HuH-7.5 (cell line): ENCODE data around the gene LCN12.
A peak's percentile ranks its signal among the peaks of the same experiment; 100 is the strongest.

ENCODE experiments used
- DNase-seq: peaks from one replicate; pipeline ENCODE4 v3.0.0; 2011; ENCODE audit warnings: low spot score

The LCN12 gene

DNA sequence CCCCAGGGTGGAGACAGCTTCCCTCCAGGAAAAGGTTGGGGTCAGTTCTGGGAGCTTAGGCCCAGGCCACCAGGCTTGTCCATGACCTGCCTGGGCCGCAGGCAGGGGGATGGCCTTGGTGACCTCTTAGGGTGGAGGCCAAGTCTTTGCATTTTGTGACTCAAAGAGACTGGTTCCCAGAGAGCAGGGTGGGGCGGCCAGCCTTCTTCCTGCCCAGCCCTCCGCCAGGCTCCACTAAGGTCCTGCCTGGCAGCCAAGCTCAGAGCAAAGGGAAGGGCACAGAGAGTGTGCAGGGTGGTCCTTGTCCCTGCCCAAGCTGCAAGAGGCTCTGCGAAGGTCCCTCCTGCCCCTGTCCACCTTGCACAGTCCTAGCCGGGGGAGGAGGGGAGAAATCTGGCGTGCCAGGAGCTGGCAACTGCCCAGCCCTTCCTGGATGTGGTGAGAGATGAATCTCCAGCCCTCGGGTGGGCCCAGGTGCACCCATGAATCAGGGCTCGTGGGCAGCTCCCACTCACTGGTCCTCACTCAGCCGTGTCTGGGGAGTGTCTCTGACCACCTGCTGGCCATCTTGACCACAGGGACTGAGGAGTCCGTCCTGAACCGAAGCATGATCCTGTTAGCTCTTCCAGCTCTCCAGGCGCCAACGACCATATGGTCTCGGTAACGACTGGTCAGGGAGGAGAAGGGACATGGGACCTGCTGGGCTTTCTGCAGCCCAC, 22.9 kb downstream of the LCN12 start:
- no peak for DNase-seq

DNA sequence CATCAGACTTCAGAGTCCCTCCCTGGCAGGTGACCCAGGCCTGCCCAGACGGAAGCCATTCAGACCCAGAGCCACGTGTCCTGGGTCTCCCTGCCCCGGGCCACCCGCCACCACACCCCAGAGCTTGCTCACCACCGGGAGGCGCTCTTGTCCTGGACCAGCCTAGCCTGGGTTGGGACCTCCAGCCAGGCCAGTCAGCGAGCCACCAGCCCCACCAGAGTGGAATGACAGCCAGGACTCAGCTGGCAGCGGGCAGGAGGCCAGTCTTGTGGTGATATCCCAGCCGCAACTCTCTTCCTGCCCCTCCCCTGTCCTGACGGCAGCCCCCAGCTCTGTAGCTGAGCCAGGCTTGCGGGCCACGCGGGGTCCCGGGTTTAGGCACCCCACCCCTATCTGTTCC, 23.6 kb downstream of the LCN12 start:
- DNase-seq: no peak

DNA sequence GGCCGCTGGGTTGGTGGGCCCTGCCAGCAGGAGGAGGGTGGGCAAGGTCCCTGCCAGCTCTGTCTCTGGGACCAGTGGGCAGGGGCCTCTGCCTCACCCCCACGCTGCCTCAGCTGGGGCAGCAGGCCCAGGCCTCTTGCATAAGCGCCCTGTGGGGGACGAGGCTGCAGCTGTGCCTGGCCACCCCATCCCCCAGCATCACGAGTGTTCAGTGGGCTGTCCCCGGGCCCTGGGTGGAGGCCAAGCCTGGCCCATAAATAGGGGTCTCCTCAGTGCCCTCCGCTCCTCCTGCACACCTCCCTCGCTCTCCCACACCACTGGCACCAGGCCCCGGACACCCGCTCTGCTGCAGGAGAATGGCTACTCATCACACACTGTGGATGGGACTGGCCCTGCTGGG, 25.1 kb downstream of the LCN12 start, which contains the start of gene PTGDS:
PTGDS (plus strand) TSS at position 282 of the 400 bp plus-strand sequence; CDS start at position 357, 75 bp downstream.
- no peak for DNase-seq

- DNase-seq: no peak
Measured at GRCh38 chr9:136977649-136978072, 25.6 kb downstream of the LCN12 start.

- DNase-seq: peak; percentile 86
Measured at GRCh38 chr9:136978073-136978864, 26.2 kb downstream of the LCN12 start.

DNA sequence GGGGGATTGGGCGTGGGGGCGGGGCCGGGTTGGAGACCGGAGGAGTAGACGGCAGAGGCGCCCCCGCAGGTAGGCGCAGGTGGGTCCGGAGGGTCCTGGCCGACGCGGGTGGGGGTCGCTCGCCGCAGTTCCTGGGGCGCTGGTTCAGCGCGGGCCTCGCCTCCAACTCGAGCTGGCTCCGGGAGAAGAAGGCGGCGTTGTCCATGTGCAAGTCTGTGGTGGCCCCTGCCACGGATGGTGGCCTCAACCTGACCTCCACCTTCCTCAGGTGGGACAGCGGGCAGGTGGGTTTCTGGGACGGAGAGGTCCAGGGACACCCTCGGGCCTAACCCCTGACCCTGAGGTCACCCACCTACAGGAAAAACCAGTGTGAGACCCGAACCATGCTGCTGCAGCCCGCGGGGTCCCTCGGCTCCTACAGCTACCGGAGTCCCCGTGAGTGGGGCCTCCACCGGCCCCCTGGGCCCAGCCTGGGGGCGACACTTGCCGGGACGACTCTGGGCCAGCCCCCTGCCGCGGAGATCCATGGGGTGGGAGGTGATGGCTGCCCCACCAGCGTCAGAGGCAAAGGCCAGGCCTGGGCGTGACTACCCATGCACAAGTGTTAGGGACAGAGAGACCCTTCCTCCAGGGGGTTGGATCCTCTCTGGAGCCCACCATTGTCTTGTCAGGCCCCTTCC, 26.9 kb downstream of the LCN12 start:
- no peak for DNase-seq

DNA sequence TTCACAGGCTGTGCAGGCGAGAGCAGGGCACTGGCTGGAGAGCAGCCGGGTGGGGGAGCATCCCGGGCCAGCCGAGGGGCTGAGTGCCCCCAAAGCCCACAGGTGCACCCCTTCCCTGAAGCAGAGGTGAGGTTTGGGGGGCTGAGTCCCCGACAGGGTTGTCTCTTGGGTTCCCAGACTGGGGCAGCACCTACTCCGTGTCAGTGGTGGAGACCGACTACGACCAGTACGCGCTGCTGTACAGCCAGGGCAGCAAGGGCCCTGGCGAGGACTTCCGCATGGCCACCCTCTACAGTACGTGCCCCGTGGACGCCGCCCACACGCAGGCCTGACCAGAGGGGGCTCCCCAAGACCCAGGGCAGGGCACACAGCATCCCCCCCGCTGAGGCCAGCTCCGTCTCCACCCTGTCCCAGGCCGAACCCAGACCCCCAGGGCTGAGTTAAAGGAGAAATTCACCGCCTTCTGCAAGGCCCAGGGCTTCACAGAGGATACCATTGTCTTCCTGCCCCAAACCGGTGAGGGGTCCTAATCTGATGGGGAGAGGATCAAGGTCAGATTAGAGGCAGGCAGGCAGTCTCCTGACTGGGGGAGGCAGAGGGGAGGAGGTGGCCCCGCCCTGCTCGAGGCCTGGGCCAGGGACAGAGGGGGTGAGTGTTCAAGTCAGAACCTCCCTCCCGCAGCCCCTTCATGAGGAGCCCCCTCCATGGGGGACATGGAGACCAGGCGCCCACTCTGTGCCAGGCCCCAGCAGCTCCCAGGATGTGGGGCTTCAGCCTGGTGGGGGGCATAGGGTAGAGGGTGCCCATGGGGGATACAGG, 27.9 kb downstream of the LCN12 start:
- no peak for DNase-seq

DNA sequence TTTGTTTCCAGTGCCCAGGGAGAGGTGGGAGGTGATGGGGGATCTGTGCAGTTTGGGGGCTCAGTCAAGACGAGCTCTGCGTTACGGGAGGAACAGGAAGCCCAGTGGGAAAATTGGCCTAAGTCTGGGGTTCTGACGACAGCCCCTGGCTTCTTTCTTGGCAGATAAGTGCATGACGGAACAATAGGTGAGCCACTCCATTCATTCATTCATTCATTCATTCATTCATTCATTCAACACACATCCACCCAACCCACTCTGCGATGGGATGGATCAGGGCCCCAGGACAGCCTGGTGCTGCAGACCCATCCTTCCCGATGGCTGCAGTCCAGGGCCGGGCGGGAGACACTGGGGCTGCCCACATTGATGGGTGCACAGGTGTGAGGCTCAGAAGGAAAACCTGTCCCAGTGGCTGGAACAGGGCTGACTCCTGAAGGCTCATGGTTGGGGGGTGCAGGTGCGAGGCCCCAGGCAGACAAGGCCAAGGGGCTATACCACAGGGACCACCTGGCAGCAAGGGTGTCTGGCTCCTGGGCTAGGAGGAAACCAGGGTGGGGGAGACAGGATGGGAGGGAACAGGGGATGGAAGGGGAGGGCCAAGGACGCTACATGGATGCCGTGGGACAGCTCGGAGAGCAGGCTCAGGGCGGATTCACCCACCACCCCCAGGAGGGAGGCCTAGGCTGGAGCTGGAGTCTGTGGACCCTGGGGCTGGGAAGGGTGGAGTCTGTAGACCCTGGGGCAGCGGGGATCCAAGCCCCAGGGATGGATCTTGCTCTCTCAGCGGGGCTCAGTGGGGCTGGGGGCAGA, 28.8 kb downstream of the LCN12 start:
- DNase-seq: no peak

DNA sequence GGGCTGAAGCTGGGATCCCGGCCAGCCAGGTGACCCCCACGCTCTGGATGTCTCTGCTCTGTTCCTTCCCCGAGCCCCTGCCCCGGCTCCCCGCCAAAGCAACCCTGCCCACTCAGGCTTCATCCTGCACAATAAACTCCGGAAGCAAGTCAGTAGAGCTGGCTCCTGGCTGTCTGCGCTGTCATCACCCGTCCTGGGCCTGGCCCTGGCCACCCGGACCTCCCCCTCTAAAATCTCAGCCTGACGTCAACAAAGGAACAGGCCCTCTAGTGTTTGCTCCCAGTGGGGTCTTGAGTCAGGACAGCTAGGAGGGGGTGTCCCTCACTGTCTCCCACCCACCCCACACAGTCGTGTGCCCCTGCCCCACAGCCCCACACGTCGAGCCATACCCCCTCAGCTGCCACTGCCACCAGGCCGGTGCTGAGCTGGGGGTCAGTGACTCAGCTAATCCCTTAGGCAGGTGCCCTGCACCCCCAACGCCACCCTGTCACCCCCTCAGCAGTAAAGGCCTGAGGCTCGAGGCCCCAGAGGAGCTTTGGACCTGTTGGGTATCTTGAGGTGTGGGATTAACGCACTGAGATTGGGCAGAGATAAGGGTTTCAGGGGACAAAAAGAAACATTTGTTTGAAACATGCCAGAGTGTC, 29.6 kb downstream of the LCN12 start:
- no peak for DNase-seq

GRCh38 chr9:136982232-136983051, 30.4 kb downstream of the LCN12 start, which contains the start of gene LCNL1:
Gene LCNL1, plus strand, starts transcription at chr9:136982993. Its CDS starts 594 bp downstream, at chr9:136983587.
- DNase-seq: no peak

DNA sequence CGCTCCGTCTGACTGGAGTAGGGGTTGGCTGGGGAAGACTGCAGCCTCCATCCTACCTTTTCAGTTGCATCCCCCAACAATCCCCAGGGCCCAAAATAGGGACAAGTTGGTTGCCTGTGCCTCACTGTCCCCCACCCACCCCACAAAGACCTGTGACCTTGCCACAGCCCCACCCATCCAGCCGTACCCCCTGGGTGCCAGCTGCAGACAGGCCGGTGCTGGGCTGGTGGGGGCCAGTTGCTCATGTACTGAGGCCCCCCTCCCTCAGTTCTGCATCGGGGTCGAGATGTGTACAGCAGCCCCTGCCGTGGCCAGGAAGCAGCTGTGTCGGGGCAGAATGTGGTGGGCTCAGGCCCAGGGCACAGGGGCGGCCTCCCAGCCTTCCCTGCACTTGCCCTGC, 31.1 kb downstream of the LCN12 start:
- no peak for DNase-seq

DNA sequence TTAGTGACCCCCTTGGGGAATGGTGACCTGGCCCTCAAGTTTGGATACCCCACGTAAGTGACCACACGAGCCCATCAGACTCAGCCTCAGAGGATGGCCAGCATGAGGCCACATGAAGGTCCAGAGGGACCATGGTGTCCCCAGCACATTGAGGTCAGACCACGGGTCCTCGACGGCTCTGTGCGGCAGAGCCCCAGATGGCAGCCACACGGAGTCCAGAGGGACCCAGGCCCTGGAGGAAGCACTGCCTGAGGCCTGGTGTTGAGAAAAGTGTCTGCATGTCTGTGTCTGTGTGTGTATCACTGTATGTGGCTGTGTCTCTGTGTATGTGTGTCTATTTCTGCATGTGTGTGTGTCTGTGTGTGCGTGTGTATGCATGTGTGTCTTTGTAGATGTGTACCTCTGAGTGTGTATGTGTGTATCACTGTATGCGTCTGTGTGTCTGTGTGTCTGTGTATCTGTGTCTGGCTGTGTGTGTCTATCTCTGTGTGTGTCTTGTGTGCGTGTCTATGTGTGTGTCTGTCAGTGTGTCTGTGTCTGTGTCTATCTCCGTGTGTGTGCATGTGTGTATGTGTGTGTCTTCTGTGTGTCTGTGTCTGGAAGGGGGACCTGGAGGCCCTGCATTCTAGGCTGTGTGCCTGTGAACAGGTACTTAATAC, 31.7 kb downstream of the LCN12 start:
- DNase-seq: no peak

- DNase-seq: no peak
Measured at GRCh38 chr9:136984464-136985026, 32.5 kb downstream of the LCN12 start.

- no peak for DNase-seq
Measured at GRCh38 chr9:136985027-136985602, 33.0 kb downstream of the LCN12 start.

GRCh38 chr9:136985853-136986252, 33.8 kb downstream of the LCN12 start:
- DNase-seq: no peak

GRCh38 chr9:136988872-136989271, 36.8 kb downstream of the LCN12 start:
- DNase-seq: no peak

DNA sequence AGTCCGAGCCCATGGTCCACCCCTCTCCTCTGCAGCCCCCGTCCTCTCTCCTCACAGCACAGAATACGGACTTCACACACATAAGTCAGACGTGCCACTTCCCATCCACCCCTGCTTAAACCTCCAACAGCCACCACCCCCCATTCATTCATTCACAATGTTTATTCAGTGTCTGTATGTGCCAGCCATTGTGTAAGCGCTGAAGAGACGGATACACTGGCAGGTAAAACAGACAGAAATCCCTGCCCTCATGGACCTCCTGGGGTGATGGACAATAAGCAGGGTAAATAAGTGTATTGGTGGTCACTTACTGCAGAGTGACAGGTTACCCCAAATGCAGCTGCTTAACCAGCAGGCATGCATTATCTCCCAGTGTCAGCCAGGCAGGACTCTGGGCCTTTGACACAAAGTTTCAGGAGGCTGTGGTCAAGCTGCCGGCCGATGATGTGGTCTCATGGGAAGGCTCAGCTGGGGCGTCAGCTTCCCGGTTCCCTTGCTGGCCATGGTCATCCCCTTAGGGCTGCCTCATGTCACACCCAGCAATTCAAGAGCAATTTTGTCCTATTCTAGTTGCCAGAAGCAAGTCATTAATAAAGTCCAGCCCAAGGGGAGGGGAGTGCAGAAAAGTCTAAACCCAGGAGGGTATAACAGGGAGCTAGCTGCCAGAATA, 38.3 kb downstream of the LCN12 start:
- no peak for DNase-seq
